Memory B cell (primary cell): ENCODE results near the gene ZSWIM5.
"Not testable (repeated sequence)": the region's sequence is repeated elsewhere in the genome, so short reads cannot be mapped to it uniquely, and the experiment has no call there.

ENCODE experiments used
- ATAC-seq: fragments of 150-1000 bp; cut with Tn5 transposase; 2 replicates; pipeline ENCODE4 v1.10.0; 2021; ENCODE audit warnings: low read depth, mild to moderate bottlenecking, moderate library complexity
- DNase-seq, 2 donors: peaks; one replicate each; pipeline ENCODE4 v3.0.0; 2022; ENCODE audit warnings: low spot score in 2 of 2
- H3K27ac Mint-ChIP-seq: one replicate; pipeline ENCODE4 v1.8.0; 2022; ENCODE audit warnings: mild to moderate bottlenecking, moderate library complexity, mixed read lengths
- H3K27me3 Mint-ChIP-seq: one replicate; pipeline ENCODE4 v1.8.0; 2022; ENCODE audit warnings: mixed read lengths
- H3K36me3 Mint-ChIP-seq: one replicate; pipeline ENCODE4 v1.8.0; 2022; ENCODE audit warnings: mild to moderate bottlenecking, mixed read lengths
- H3K4me1 Mint-ChIP-seq: one replicate; pipeline ENCODE4 v1.8.0; 2022; ENCODE audit warnings: mixed read lengths
- H3K4me3 Mint-ChIP-seq: one replicate; pipeline ENCODE4 v1.8.0; 2022; ENCODE audit warnings: mild to moderate bottlenecking, moderate library complexity, mixed read lengths
- H3K9me3 Mint-ChIP-seq: one replicate; pipeline ENCODE4 v1.8.0; 2022; ENCODE audit warnings: mixed read lengths

The ZSWIM5 gene

GRCh38 chr1:45071567-45071966 is 134.8 kb downstream of the ZSWIM5 start:
- Mint-ChIP-seq H3K4me3 (no peak overlapping the region), H3K4me1 (no peaks in the 10 kb centered on the region), H3K9me3 (peaks cover 10% of the 10 kb centered on the region), H3K27me3 (peaks cover 5% of the 10 kb centered on the region), H3K36me3 (no peaks in the 10 kb centered on the region), H3K27ac (no peak overlapping the region)
- ATAC-seq = no peak
- no peak for DNase-seq

GRCh38 chr1:45067806-45068205 is 138.6 kb downstream of the ZSWIM5 start:
- Mint-ChIP-seq H3K4me3 (no peak overlapping the region), H3K27me3 (peaks cover 1% of the 10 kb centered on the region), H3K9me3 (peaks cover 5% of the 10 kb centered on the region), H3K27ac (no peak overlapping the region), H3K4me1 (no peaks in the 10 kb centered on the region), H3K36me3 (peaks cover 2% of the 10 kb centered on the region)
- ATAC-seq (no peak), DNase-seq (no peak)

GRCh38 chr1:45065083-45065482 is 141.3 kb downstream of the ZSWIM5 start:
- H3K27me3 Mint-ChIP-seq = peaks cover 1% of the 10 kb centered on the region
- no peak for DNase-seq
- H3K27ac Mint-ChIP-seq = no peak overlapping the region
- H3K4me1 Mint-ChIP-seq = no peaks in the 10 kb centered on the region
- peaks cover 2% of the 10 kb centered on the region for H3K36me3 Mint-ChIP-seq
- H3K4me3 Mint-ChIP-seq = no peak overlapping the region
- peaks cover 3% of the 10 kb centered on the region for H3K9me3 Mint-ChIP-seq
- no peak for ATAC-seq

- not testable (repeated sequence) for H3K4me1 Mint-ChIP-seq, DNase-seq, H3K36me3 Mint-ChIP-seq, H3K27ac Mint-ChIP-seq, H3K4me3 Mint-ChIP-seq, H3K9me3 Mint-ChIP-seq, ATAC-seq, H3K27me3 Mint-ChIP-seq
Observed at GRCh38 chr1:45062463-45062862, 143.9 kb downstream of the ZSWIM5 start.

- H3K27me3 Mint-ChIP-seq = no peaks in the 10 kb centered on the region
- DNase-seq (no peak), ATAC-seq (no peak)
- H3K9me3 Mint-ChIP-seq = no peaks in the 10 kb centered on the region
- no peaks in the 10 kb centered on the region for H3K36me3 Mint-ChIP-seq
- peaks cover 2% of the 10 kb centered on the region for H3K4me1 Mint-ChIP-seq
- H3K27ac Mint-ChIP-seq = no peak overlapping the region
- no peak overlapping the region for H3K4me3 Mint-ChIP-seq
Observed at GRCh38 chr1:45059829-45060228, 146.6 kb downstream of the ZSWIM5 start.

- Mint-ChIP-seq H3K4me3 (no peak overlapping the region), H3K36me3 (no peaks in the 10 kb centered on the region), H3K27ac (no peak overlapping the region), H3K4me1 (peaks cover 5% of the 10 kb centered on the region), H3K27me3 (no peaks in the 10 kb centered on the region), H3K9me3 (no peaks in the 10 kb centered on the region)
- no peak for DNase-seq
- no peak for ATAC-seq
Observed at GRCh38 chr1:45057542-45057941, 148.9 kb downstream of the ZSWIM5 start.

GRCh38 chr1:45051005-45051772 is 155.2 kb downstream of the ZSWIM5 start:
- Mint-ChIP-seq H3K36me3 (no peaks in the 10 kb centered on the region), H3K4me3 (peak overlapping the region; percentile 18), H3K27me3 (no peaks in the 10 kb centered on the region), H3K27ac (peak overlapping the region; percentile 58), H3K9me3 (no peaks in the 10 kb centered on the region), H3K4me1 (peaks cover 8% of the 10 kb centered on the region)
- DNase-seq (no peak), ATAC-seq (no peak)

GRCh38 chr1:45047032-45047431 is 159.4 kb downstream of the ZSWIM5 start:
- DNase-seq = no peak
- Mint-ChIP-seq H3K4me3 (no peak overlapping the region), H3K9me3 (no peaks in the 10 kb centered on the region), H3K4me1 (peaks cover 5% of the 10 kb centered on the region), H3K36me3 (peaks cover 5% of the 10 kb centered on the region), H3K27ac (no peak overlapping the region), H3K27me3 (no peaks in the 10 kb centered on the region)
- no peak for ATAC-seq

GRCh38 chr1:45044916-45045315 is 161.5 kb downstream of the ZSWIM5 start:
- Mint-ChIP-seq H3K9me3 (no peaks in the 10 kb centered on the region), H3K4me3 (no peak overlapping the region), H3K4me1 (no peaks in the 10 kb centered on the region), H3K36me3 (peaks cover 5% of the 10 kb centered on the region), H3K27ac (no peak overlapping the region), H3K27me3 (no peaks in the 10 kb centered on the region)
- ATAC-seq (no peak), DNase-seq (no peak)

- Mint-ChIP-seq H3K4me1 (no peaks in the 10 kb centered on the region), H3K36me3 (peaks cover 7% of the 10 kb centered on the region), H3K27me3 (no peaks in the 10 kb centered on the region), H3K9me3 (no peaks in the 10 kb centered on the region), H3K27ac (no peak overlapping the region), H3K4me3 (no peak overlapping the region)
- ATAC-seq (no peak), DNase-seq (no peak)
Observed at GRCh38 chr1:45043094-45043493, 163.3 kb downstream of the ZSWIM5 start.

GRCh38 chr1:45040297-45040696 is 166.1 kb downstream of the ZSWIM5 start:
- Mint-ChIP-seq H3K36me3 (peaks cover 7% of the 10 kb centered on the region), H3K4me1 (no peaks in the 10 kb centered on the region), H3K4me3 (no peak overlapping the region), H3K27ac (no peak overlapping the region), H3K9me3 (no peaks in the 10 kb centered on the region), H3K27me3 (no peaks in the 10 kb centered on the region)
- DNase-seq = no peak
- no peak for ATAC-seq

GRCh38 chr1:45038661-45039364 is 167.6 kb downstream of the ZSWIM5 start:
- H3K27ac Mint-ChIP-seq = no peak overlapping the region
- H3K9me3 Mint-ChIP-seq = no peaks in the 10 kb centered on the region
- H3K4me3 Mint-ChIP-seq = no peak overlapping the region

GRCh38 chr1:45038240-45038639 is 168.2 kb downstream of the ZSWIM5 start:
- Mint-ChIP-seq H3K9me3 (no peaks in the 10 kb centered on the region), H3K4me3 (no peak overlapping the region), H3K36me3 (peaks cover 7% of the 10 kb centered on the region), H3K4me1 (peaks cover 3% of the 10 kb centered on the region), H3K27me3 (no peaks in the 10 kb centered on the region), H3K27ac (no peak overlapping the region)
- no peak for ATAC-seq
- DNase-seq = no peak

More at GRCh38 chr1:45038661-45039364, 167.6 kb downstream of the ZSWIM5 start:
- H3K36me3 Mint-ChIP-seq = peaks cover 7% of the 10 kb centered on the region
- no peaks in the 10 kb centered on the region for H3K27me3 Mint-ChIP-seq
- ATAC-seq (no peak), DNase-seq (no peak)
- no peaks in the 10 kb centered on the region for H3K4me1 Mint-ChIP-seq

- H3K36me3 Mint-ChIP-seq = peaks cover 6% of the 10 kb centered on the region
- no peak overlapping the region for H3K4me3 Mint-ChIP-seq
- H3K4me1 Mint-ChIP-seq = peaks cover 5% of the 10 kb centered on the region
- no peak overlapping the region for H3K27ac Mint-ChIP-seq
- H3K9me3 Mint-ChIP-seq = no peaks in the 10 kb centered on the region
- DNase-seq (no peak), ATAC-seq (no peak)
- no peaks in the 10 kb centered on the region for H3K27me3 Mint-ChIP-seq
Observed at GRCh38 chr1:45037456-45037855, 168.9 kb downstream of the ZSWIM5 start.
